ENCODE measurements around the gene GRAMD1A. TPM values are rescaled to one million over a fixed set of nuclear protein-coding genes. Genes with fewer than 3 reads are reported as not detected.

The GRAMD1A gene
- total and polyA plus RNA-seq, 9 of the 15 experiments (the other 6 are each of a cell fraction or from before 2014, with no cell fraction given), result 1.4 to 63.8 (median 38.5) TPM

- no peak for TF ChIP-seq CBX8 (IDR thresholded peaks at IDR 0.05; ENCODE audit: borderline replicate concordance, extremely low read depth, low read depth, low read length, poor library complexity, severe bottlenecking)
- peak; percentile 12 for TF ChIP-seq SAP30 (IDR thresholded peaks at IDR 0.05; ENCODE audit: borderline replicate concordance, insufficient read depth, low read depth, low read length, poor library complexity, severe bottlenecking)
- TF ChIP-seq KDM4B (IDR thresholded peaks at IDR 0.05; ENCODE audit: borderline replicate concordance in 2 of 2, low read depth in 1 of 2), result no peak
- no peak for TF ChIP-seq MYBL2 (IDR thresholded peaks at IDR 0.05; ENCODE audit: low read depth)
- TF ChIP-seq MYBL2 (CRISPR knock-in tag; IDR thresholded peaks at IDR 0.05; ENCODE audit: borderline replicate concordance), result no peak
- 0 out of 2 replicates have a peak, but pooled peaks have one; percentile 1 for TF ChIP-seq CTBP1 (IDR thresholded peaks at IDR 0.05; ENCODE audit: borderline replicate concordance)
- no peak for TF ChIP-seq ARID2 (IDR thresholded peaks at IDR 0.05)
- TF ChIP-seq GMEB1 (CRISPR knock-in tag; IDR thresholded peaks at IDR 0.05), result no peak
- no peak for TF ChIP-seq ZBTB7A (IDR thresholded peaks at IDR 0.05; ENCODE audit: borderline replicate concordance, control insufficient read depth, low read depth, low read length)
- TF ChIP-seq ZNF24 (IDR thresholded peaks at IDR 0.05), result no peak
- TF ChIP-seq HINFP (tag; conservative IDR thresholded peaks at IDR 0.05; ENCODE audit: low read depth), result peak; percentile 99
- no peak for TF ChIP-seq ZNF140 (CRISPR knock-in tag; IDR thresholded peaks at IDR 0.05)
- TF ChIP-seq TCF7 (IDR thresholded peaks at IDR 0.05; ENCODE audit: borderline replicate concordance), result no peak
- TF ChIP-seq KDM1A (IDR thresholded peaks at IDR 0.05), result peak; percentile 17 to 38; a peak in 1 of 4 replicates
- no peak for TF ChIP-seq LEF1 (IDR thresholded peaks at IDR 0.05)
- no peak for TF ChIP-seq MTF1 (CRISPR knock-in tag; IDR thresholded peaks at IDR 0.05; ENCODE audit: borderline replicate concordance)
- TF ChIP-seq HLTF (IDR thresholded peaks at IDR 0.05), result no peak
- TF ChIP-seq ZNF696 (CRISPR knock-in tag; conservative IDR thresholded peaks at IDR 0.05), result no peak
Observed at GRCh38 chr19:34962687-34963572, 37.2 kb upstream of the GRAMD1A start (continued).
